PC-9 (cell line): ENCODE measurements around the gene GLS.

Experiments used
- EZH2 ChIP-seq: fragments of 200-600 bp; sonication (generic); IDR thresholded peaks from 2 replicates; pipeline ENCODE4 v1.8.0; 2017; ENCODE audit warnings: antibody characterized with exemption, low read depth
- TF ChIP-seq, protein P1 (sequence below): fragments of 200-600 bp; sonication (generic); conservative IDR thresholded peaks from 2 replicates; pipeline ENCODE4 v1.6.1; 2017; ENCODE audit warnings: mixed run types, antibody characterized with exemption, mild to moderate bottlenecking, moderate library complexity

DNA sequence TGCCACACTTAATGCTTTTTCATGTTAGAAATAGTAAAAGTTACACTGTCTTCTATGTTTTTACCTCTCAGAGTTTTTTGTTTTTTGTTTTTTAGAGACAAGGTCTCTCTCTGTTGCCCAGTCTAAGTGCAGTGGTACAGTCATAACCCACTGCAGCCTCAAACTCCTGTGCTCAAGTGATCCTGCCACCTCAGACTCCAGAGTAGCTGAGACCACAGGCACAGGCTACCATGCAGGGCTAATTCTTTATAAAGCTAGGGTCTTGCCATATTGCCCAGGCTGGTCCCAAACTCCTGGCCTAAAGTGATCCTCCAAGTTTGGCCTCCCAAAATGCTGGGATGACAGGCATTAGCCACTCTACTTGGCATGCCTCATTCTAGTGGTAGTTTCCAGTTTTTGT is 33.1 kb downstream of the GLS start:
- TF ChIP-seq, protein P1, sequence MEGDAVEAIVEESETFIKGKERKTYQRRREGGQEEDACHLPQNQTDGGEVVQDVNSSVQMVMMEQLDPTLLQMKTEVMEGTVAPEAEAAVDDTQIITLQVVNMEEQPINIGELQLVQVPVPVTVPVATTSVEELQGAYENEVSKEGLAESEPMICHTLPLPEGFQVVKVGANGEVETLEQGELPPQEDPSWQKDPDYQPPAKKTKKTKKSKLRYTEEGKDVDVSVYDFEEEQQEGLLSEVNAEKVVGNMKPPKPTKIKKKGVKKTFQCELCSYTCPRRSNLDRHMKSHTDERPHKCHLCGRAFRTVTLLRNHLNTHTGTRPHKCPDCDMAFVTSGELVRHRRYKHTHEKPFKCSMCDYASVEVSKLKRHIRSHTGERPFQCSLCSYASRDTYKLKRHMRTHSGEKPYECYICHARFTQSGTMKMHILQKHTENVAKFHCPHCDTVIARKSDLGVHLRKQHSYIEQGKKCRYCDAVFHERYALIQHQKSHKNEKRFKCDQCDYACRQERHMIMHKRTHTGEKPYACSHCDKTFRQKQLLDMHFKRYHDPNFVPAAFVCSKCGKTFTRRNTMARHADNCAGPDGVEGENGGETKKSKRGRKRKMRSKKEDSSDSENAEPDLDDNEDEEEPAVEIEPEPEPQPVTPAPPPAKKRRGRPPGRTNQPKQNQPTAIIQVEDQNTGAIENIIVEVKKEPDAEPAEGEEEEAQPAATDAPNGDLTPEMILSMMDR = no peak
- no peak for TF ChIP-seq EZH2
